Activated T-cell treated with anti-CD3 and anti-CD28 coated beads, Interleukin-2, amount 50 U/mL, for 72 hours (primary cell): ENCODE measurements around the gene PGGHG. TPM values are rescaled to one million over a fixed set of nuclear protein-coding genes. Genes with fewer than 3 reads are reported as not detected.
A peak's percentile ranks its signal among the peaks of the same experiment; 100 is the strongest.
"Not testable (repeated sequence)": the region's sequence is repeated elsewhere in the genome, so short reads cannot be mapped to it uniquely, and the experiment has no call there.

ENCODE experiments used
- ATAC-seq, 2 donors: fragments of 150-1000 bp; cut with Tn5 transposase; replicated peaks in 1 of 2; 2 replicates each; pipeline ENCODE4 v1.10.0; 2021; ENCODE audit warnings: moderate library complexity in 2 of 2, mild to moderate bottlenecking in 1 of 2
- DNase-seq, 2 donors: peaks; one replicate each; pipeline ENCODE4 v3.0.0; 2021 to 2022; ENCODE audit warnings: mixed read lengths in 1 of 2
- H3K27ac Mint-ChIP-seq: one replicate; pipeline ENCODE4 v1.8.0; 2022; ENCODE audit warnings: mild to moderate bottlenecking, moderate library complexity, mixed read lengths
- H3K27me3 Mint-ChIP-seq: one replicate; pipeline ENCODE4 v1.8.0; 2022; ENCODE audit warnings: low read depth, mixed read lengths
- H3K36me3 Mint-ChIP-seq, 2 donors: one replicate each; pipeline ENCODE4 v1.8.0; 2022; ENCODE audit warnings: mixed read lengths in 2 of 2, mild to moderate bottlenecking in 1 of 2; ENCODE audit not compliant: insufficient read depth in 2 of 2
- H3K4me1 Mint-ChIP-seq: one replicate; pipeline ENCODE4 v1.8.0; 2022; ENCODE audit warnings: low read depth, mixed read lengths
- H3K4me3 Mint-ChIP-seq, 2 donors: one replicate each; pipeline ENCODE4 v1.8.0; 2022; ENCODE audit warnings: mild to moderate bottlenecking in 2 of 2, mixed read lengths in 2 of 2, moderate library complexity in 2 of 2
- H3K9me3 Mint-ChIP-seq, 2 donors: one replicate each; pipeline ENCODE4 v1.8.0; 2022; ENCODE audit warnings: mixed read lengths in 2 of 2
- total RNA-seq, 2 donors: library from RNA; stranded (reverse); gene quantifications; one replicate each; pipeline ENCODE4 v1.2.3, GENCODE V29; 2022

PGGHG gene
- total RNA-seq, 2 donors from 2014 or later = 161 to 273 TPM

- H3K4me3 Mint-ChIP-seq = peak overlapping the region; percentile 75 to 83
Measured at GRCh38 chr11:331358-332060, 42.6 kb downstream of the PGGHG start.

GRCh38 chr11:332651-333480 lies 43.9 kb downstream of the PGGHG start:
- no peaks in the 10 kb centered on the region for H3K27me3 Mint-ChIP-seq
- no peak for ATAC-seq
- no peak overlapping the region for H3K27ac Mint-ChIP-seq
- H3K4me3 Mint-ChIP-seq = peak overlapping the region; percentile 10 to 32
- no peaks in the 10 kb centered on the region for H3K9me3 Mint-ChIP-seq
- no peak for DNase-seq
- H3K4me1 Mint-ChIP-seq = peaks cover 72% of the 10 kb centered on the region
- H3K36me3 Mint-ChIP-seq = peaks cover 0 to 2% of the 10 kb centered on the region in 2 donors

More at GRCh38 chr11:331358-332060, 42.6 kb downstream of the PGGHG start:
- ATAC-seq (no peak), DNase-seq (no peak)
- H3K9me3 Mint-ChIP-seq = no peaks in the 10 kb centered on the region
- H3K27me3 Mint-ChIP-seq = no peaks in the 10 kb centered on the region
- H3K4me1 Mint-ChIP-seq = peaks cover 76% of the 10 kb centered on the region
- peak overlapping the region; percentile 43 for H3K27ac Mint-ChIP-seq
- H3K36me3 Mint-ChIP-seq = peaks cover 0 to 2% of the 10 kb centered on the region in 2 donors

GRCh38 chr11:333616-334263 lies 44.8 kb downstream of the PGGHG start:
- H3K4me3 Mint-ChIP-seq, H3K9me3 Mint-ChIP-seq, H3K36me3 Mint-ChIP-seq, ATAC-seq, H3K27me3 Mint-ChIP-seq, DNase-seq: not testable (repeated sequence)
- peak overlapping the region; percentile 43 for H3K27ac Mint-ChIP-seq
- H3K4me1 Mint-ChIP-seq = peaks cover 65% of the 10 kb centered on the region

- ATAC-seq (no peak), DNase-seq (no peak)
- Mint-ChIP-seq H3K36me3 (no peaks in the 10 kb centered on the region), H3K4me1 (peaks cover 58% of the 10 kb centered on the region), H3K9me3 (no peaks in the 10 kb centered on the region), H3K27me3 (no peaks in the 10 kb centered on the region), H3K4me3 (no peak overlapping the region), H3K27ac (no peak overlapping the region)
Measured at GRCh38 chr11:334264-334994, 45.5 kb downstream of the PGGHG start.

- no peaks in the 10 kb centered on the region for H3K36me3 Mint-ChIP-seq
- H3K9me3 Mint-ChIP-seq = no peaks in the 10 kb centered on the region
- H3K27ac Mint-ChIP-seq = no peak overlapping the region
- no peak for DNase-seq
- H3K4me3 Mint-ChIP-seq = no peak overlapping the region
- ATAC-seq = no peak
- H3K27me3 Mint-ChIP-seq = no peaks in the 10 kb centered on the region
- H3K4me1 Mint-ChIP-seq = peaks cover 49% of the 10 kb centered on the region
Measured at GRCh38 chr11:335779-336658, 47.1 kb downstream of the PGGHG start.

GRCh38 chr11:336659-337198 lies 47.8 kb downstream of the PGGHG start:
- no peak overlapping the region for H3K4me3 Mint-ChIP-seq

GRCh38 chr11:337711-338110 lies 48.8 kb downstream of the PGGHG start:
- H3K4me1 Mint-ChIP-seq = peaks cover 48% of the 10 kb centered on the region
- H3K9me3 Mint-ChIP-seq = no peaks in the 10 kb centered on the region
- ATAC-seq (no peak), DNase-seq (no peak)
- H3K27me3 Mint-ChIP-seq = no peaks in the 10 kb centered on the region
- H3K4me3 Mint-ChIP-seq = no peak overlapping the region
- no peaks in the 10 kb centered on the region for H3K36me3 Mint-ChIP-seq
- no peak overlapping the region for H3K27ac Mint-ChIP-seq

More at GRCh38 chr11:336659-337198, 47.8 kb downstream of the PGGHG start:
- Mint-ChIP-seq H3K27me3 (no peaks in the 10 kb centered on the region), H3K9me3 (no peaks in the 10 kb centered on the region), H3K27ac (no peak overlapping the region), H3K36me3 (no peaks in the 10 kb centered on the region), H3K4me1 (peaks cover 49% of the 10 kb centered on the region)
- DNase-seq (no peak), ATAC-seq (no peak)

- H3K27me3 Mint-ChIP-seq = no peaks in the 10 kb centered on the region
- no peak for ATAC-seq
Measured at GRCh38 chr11:339963-340362, 51.0 kb downstream of the PGGHG start.

GRCh38 chr11:340539-341512 lies 51.9 kb downstream of the PGGHG start:
- Mint-ChIP-seq H3K27ac (peak overlapping the region; percentile 94), H3K27me3 (no peaks in the 10 kb centered on the region), H3K9me3 (no peaks in the 10 kb centered on the region), H3K4me1 (peaks cover 36% of the 10 kb centered on the region), H3K4me3 (no peak overlapping the region), H3K36me3 (peaks cover 0 to 3% of the 10 kb centered on the region in 2 donors)
- DNase-seq (no peak), ATAC-seq (no peak)

More at GRCh38 chr11:339963-340362, 51.0 kb downstream of the PGGHG start:
- Mint-ChIP-seq H3K4me1 (peaks cover 43% of the 10 kb centered on the region), H3K9me3 (no peaks in the 10 kb centered on the region), H3K36me3 (peaks cover 0 to 1% of the 10 kb centered on the region in 2 donors), H3K27ac (no peak overlapping the region), H3K4me3 (no peak overlapping the region)
- DNase-seq = no peak

- H3K27me3 Mint-ChIP-seq = no peaks in the 10 kb centered on the region
- no peaks in the 10 kb centered on the region for H3K9me3 Mint-ChIP-seq
- DNase-seq = no peak
- H3K27ac Mint-ChIP-seq = peak overlapping the region; percentile 72
- peaks cover 0 to 3% of the 10 kb centered on the region in 2 donors for H3K36me3 Mint-ChIP-seq
- peak overlapping the region in 1 of 2 donors; percentile 27 for H3K4me3 Mint-ChIP-seq
- ATAC-seq = peak in 1 of 2 donors; percentile 47
- H3K4me1 Mint-ChIP-seq = peaks cover 23% of the 10 kb centered on the region
Measured at GRCh38 chr11:342328-342727, 53.4 kb downstream of the PGGHG start.
